Caco-2 (cell line): ENCODE results near the gene AJUBA. TPM values are rescaled to one million over a fixed set of nuclear protein-coding genes. Genes with fewer than 3 reads are reported as not detected.

ENCODE experiments used
- BruUV-seq: library from RNA; stranded (reverse); fragments of 400-500 nt; replicated peaks from 2 replicates; lab custom pipeline; 2021; lab: Mats Ljungman, UMichigan
- CTCF ChIA-PET: fragments of 300-600 bp; sonication (Branson Sonifier 250); formaldehyde crosslinking; loops from one replicate; lab custom pipeline; 2022; ENCODE audit warnings: antibody characterized with exemption; lab: Charles Lee
- POLR2A ChIA-PET: fragments of 300-600 bp; sonication (Branson Sonifier 250); formaldehyde crosslinking; loops from one replicate; lab custom pipeline; 2022; ENCODE audit warnings: antibody characterized with exemption; lab: Charles Lee
- DNase-seq, 2 experiments: peaks; one replicate each; pipeline versions ENCODE4 v3.0.0 to v3.0.0-alpha.2; 2020 to 2022
- H3K27me3 ChIP-seq: replicated peaks from 2 replicates; pipeline ENCODE4 v1.6.0; 2011; ENCODE audit warnings: low read length; ENCODE audit not compliant: control insufficient read depth, insufficient read depth
- H3K36me3 ChIP-seq: 2 replicates; pipeline ENCODE4 v1.5.1; 2011; ENCODE audit warnings: low read length; ENCODE audit not compliant: control insufficient read depth, insufficient read depth
- H3K4me1 ChIP-seq: fragments of 250-450 bp; sonication (Bioruptor Pico); 2 replicates; pipeline ENCODE4 v1.5.1; 2020; ENCODE audit warnings: mild to moderate bottlenecking
- H3K4me3 ChIP-seq: 2 replicates; pipeline ENCODE4 v1.5.1; 2011; ENCODE audit warnings: low read depth, mild to moderate bottlenecking, control low read depth, low read length
- H3K9me3 ChIP-seq: fragments of 250-450 bp; sonication (Bioruptor Pico); 2 replicates; pipeline ENCODE4 v1.5.1; 2020; ENCODE audit warnings: mild to moderate bottlenecking, moderate library complexity
- H3K27ac Mint-ChIP-seq: one replicate; pipeline ENCODE4 v1.8.0; 2022; ENCODE audit warnings: mixed read lengths; ENCODE audit not compliant: unreplicated experiment
- H3K27me3 Mint-ChIP-seq: one replicate; pipeline ENCODE4 v1.8.0; 2022; ENCODE audit warnings: mixed read lengths; ENCODE audit not compliant: insufficient read depth, unreplicated experiment
- H3K36me3 Mint-ChIP-seq: one replicate; pipeline ENCODE4 v1.8.0; 2022; ENCODE audit warnings: mild to moderate bottlenecking, mixed read lengths; ENCODE audit not compliant: insufficient read depth, unreplicated experiment
- H3K4me1 Mint-ChIP-seq: one replicate; pipeline ENCODE4 v1.8.0; 2022; ENCODE audit warnings: low read depth, mixed read lengths; ENCODE audit not compliant: unreplicated experiment
- H3K4me3 Mint-ChIP-seq: one replicate; pipeline ENCODE4 v1.8.0; 2022; ENCODE audit warnings: mild to moderate bottlenecking, moderate library complexity, mixed read lengths; ENCODE audit not compliant: unreplicated experiment
- H3K9me3 Mint-ChIP-seq: one replicate; pipeline ENCODE4 v1.8.0; 2022; ENCODE audit warnings: mixed read lengths; ENCODE audit not compliant: unreplicated experiment
- CTCF ChIP-seq, 2 experiments: fragments of 200-600 bp in 1 of 2; IDR thresholded peaks; 1 replicate in 1 of 2; 2 replicates in 1 of 2; pipeline versions ENCODE4 v1.5.1 to v1.8.0; 2011 to 2022; ENCODE audit warnings: antibody characterized with exemption in 1 of 2, control low read depth in 1 of 2, inconsistent platforms in 1 of 2, low read depth in 1 of 2, low read length in 1 of 2, mild to moderate bottlenecking in 1 of 2, moderate library complexity in 1 of 2; ENCODE audit not compliant: insufficient read depth in 1 of 2, severe bottlenecking in 1 of 2, unreplicated experiment in 1 of 2
- intact Hi-C: fragments of 100-400 bp; cut with micrococcal nuclease; formaldehyde crosslinking; loops from one replicate; pipeline ENCODE4 v1.10.0; 2022; ENCODE audit not compliant: unreplicated experiment
- total RNA-seq: library from RNA; stranded (reverse); gene quantifications from 2 replicates; pipeline ENCODE4 v1.2.3, GENCODE V29; 2022

Gene AJUBA
- total RNA-seq, 1 experiment from 2014 or later: 211 TPM

GRCh38 chr14:22973217-22974032, 8.9 kb downstream of the AJUBA start:
- DNase-seq: peak; percentile 58 to 76
- no peaks in the 10 kb centered on the region for H3K27me3 ChIP-seq
- BruUV-seq: no TSS peak
- H3K27me3 Mint-ChIP-seq: no peaks in the 10 kb centered on the region
- H3K36me3 Mint-ChIP-seq: peaks cover 100% of the 10 kb centered on the region
- H3K36me3 ChIP-seq: peaks cover 9% of the 10 kb centered on the region
- no peaks in the 10 kb centered on the region for H3K9me3 ChIP-seq
- intact Hi-C loops: loop anchor here (1.0 kb wide), 1 partner anchor 10 kb away; no protein-coding TSS in a partner anchor
- H3K4me3 Mint-ChIP-seq: peak overlapping the region; percentile 27
- CTCF ChIA-PET: interaction anchor here (0.7 to 5.8 kb wide), 13 partner anchors 9 to 412 kb away, joined by 3 to 68 read pairs (median 6); partner anchors contain the start of genes AJUBA, HAUS4 and PRMT5
- TF ChIP-seq CTCF (IDR thresholded peaks at IDR 0.05; ENCODE audit: insufficient read depth in 1 of 2, low read depth in 1 of 2, low read length in 1 of 2, severe bottlenecking in 1 of 2, unreplicated experiment in 1 of 2): peak; percentile 70 to 71
- peaks cover 49% of the 10 kb centered on the region for H3K4me1 ChIP-seq
- H3K9me3 Mint-ChIP-seq: no peaks in the 10 kb centered on the region
- H3K4me1 Mint-ChIP-seq: peaks cover 45% of the 10 kb centered on the region
- peak overlapping the region; percentile 84 for H3K27ac Mint-ChIP-seq
- POLR2A ChIA-PET: interaction anchor here (1.0 to 3.7 kb wide), 4 partner anchors 9 to 44 kb away, joined by 5 to 35 read pairs (median 6); partner anchors contain the start of genes AJUBA and PRMT5
- no peak overlapping the region for H3K4me3 ChIP-seq

GRCh38 chr14:22972313-22972930, 9.9 kb downstream of the AJUBA start:
- H3K27me3 ChIP-seq: no peaks in the 10 kb centered on the region
- H3K9me3 ChIP-seq: no peaks in the 10 kb centered on the region
- Mint-ChIP-seq H3K27me3 (no peaks in the 10 kb centered on the region), H3K9me3 (no peaks in the 10 kb centered on the region), H3K27ac (peak overlapping the region; percentile 26), H3K4me1 (peaks cover 36% of the 10 kb centered on the region), H3K4me3 (no peak overlapping the region), H3K36me3 (peaks cover 100% of the 10 kb centered on the region)
- intact Hi-C loops: no loop called here
- no peak for TF ChIP-seq CTCF (IDR thresholded peaks at IDR 0.05; ENCODE audit: insufficient read depth in 1 of 2, low read depth in 1 of 2, low read length in 1 of 2, severe bottlenecking in 1 of 2, unreplicated experiment in 1 of 2)
- CTCF ChIA-PET: interaction anchor here (0.9 to 5.8 kb wide), 7 partner anchors 10 to 403 kb away, joined by 3 to 68 read pairs (median 7); partner anchors contain the start of genes AJUBA and PRMT5
- POLR2A ChIA-PET: interaction anchor here (0.5 to 3.7 kb wide), 6 partner anchors 10 to 62 kb away, joined by 3 to 35 read pairs (median 4); partner anchors contain the start of genes AJUBA, PRMT5 and PSMB5
- peaks cover 7% of the 10 kb centered on the region for H3K36me3 ChIP-seq
- H3K4me3 ChIP-seq: no peak overlapping the region
- no TSS peak for BruUV-seq
- DNase-seq: no peak
- H3K4me1 ChIP-seq: peaks cover 42% of the 10 kb centered on the region

GRCh38 chr14:22971152-22971551, 11.2 kb downstream of the AJUBA start:
- intact Hi-C loops: no loop called here
- no peaks in the 10 kb centered on the region for H3K9me3 ChIP-seq
- H3K27me3 Mint-ChIP-seq: no peaks in the 10 kb centered on the region
- no peak for DNase-seq
- H3K4me3 Mint-ChIP-seq: no peak overlapping the region
- H3K27me3 ChIP-seq: no peaks in the 10 kb centered on the region
- no peaks in the 10 kb centered on the region for H3K9me3 Mint-ChIP-seq
- no peak overlapping the region for H3K4me3 ChIP-seq
- H3K27ac Mint-ChIP-seq: no peak overlapping the region
- peaks cover 26% of the 10 kb centered on the region for H3K4me1 Mint-ChIP-seq
- CTCF ChIA-PET: interaction anchor here (0.6 to 5.8 kb wide), 2 partner anchors 14 to 245 kb away, joined by 5 to 68 read pairs; no protein-coding TSS in a partner anchor
- peaks cover 4% of the 10 kb centered on the region for H3K36me3 ChIP-seq
- BruUV-seq: no TSS peak
- peaks cover 97% of the 10 kb centered on the region for H3K36me3 Mint-ChIP-seq
- TF ChIP-seq CTCF (IDR thresholded peaks at IDR 0.05; ENCODE audit: insufficient read depth in 1 of 2, low read depth in 1 of 2, low read length in 1 of 2, severe bottlenecking in 1 of 2, unreplicated experiment in 1 of 2): no peak
- H3K4me1 ChIP-seq: peaks cover 42% of the 10 kb centered on the region
- POLR2A ChIA-PET: interaction anchor here (0.7 to 3.7 kb wide), 3 partner anchors 12 to 323 kb away, joined by 3 to 35 read pairs (median 6); partner anchors contain the start of gene AJUBA
